Stimulated activated CD8-positive, alpha-beta memory T cell treated with anti-CD3 and anti-CD28 coated beads, Interleukin-4, amount 100 ng/mL, for 48 hours (primary cell): Measurements from ENCODE around the gene LRRK2.
"Not testable (repeated sequence)": the region's sequence is repeated elsewhere in the genome, so short reads cannot be mapped to it uniquely, and the experiment has no call there.

ENCODE experiments used
- DNase-seq: peaks from one replicate; pipeline ENCODE4 v3.0.0-alpha.2; 2020

Gene LRRK2

DNA sequence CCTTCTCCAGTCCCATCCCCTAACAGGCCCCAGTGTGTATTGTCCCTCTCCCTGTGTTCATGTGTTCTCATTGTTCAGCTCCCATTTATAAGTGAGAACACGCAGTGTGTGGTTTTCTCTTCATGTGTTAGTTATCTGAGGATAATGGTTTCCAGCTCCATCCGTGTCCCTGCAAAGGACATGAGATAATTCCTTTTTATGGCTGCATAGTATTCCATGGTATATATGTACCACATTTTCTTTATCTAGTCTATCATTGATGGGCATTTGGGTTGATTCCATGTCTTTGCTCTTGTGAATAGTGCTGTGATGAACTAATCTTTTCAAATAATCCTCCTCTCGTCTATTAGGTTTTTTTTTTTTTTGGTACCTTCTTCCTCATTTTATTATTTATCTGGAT lies 25.9 kb downstream of the LRRK2 start:
- not testable (repeated sequence) for DNase-seq

DNA sequence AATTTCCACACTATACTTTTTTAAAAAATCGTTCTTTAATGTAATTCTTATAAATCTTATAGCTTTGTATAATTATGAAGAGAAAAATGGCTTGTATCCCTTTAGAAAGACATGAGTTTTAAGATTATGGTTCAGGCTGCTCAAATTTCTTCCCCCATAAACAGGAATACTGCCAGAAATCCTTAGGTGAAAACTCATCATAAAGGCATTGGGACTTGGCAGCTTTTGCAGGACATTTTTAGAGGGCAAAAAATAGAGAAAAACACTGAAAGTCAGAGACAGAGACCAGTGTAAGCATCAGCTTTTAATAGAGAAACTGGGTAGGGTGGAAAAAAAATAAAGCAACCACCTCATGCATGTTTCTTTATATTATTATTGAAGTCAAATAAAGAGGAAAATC lies 29.1 kb downstream of the LRRK2 start:
- no peak for DNase-seq

DNA sequence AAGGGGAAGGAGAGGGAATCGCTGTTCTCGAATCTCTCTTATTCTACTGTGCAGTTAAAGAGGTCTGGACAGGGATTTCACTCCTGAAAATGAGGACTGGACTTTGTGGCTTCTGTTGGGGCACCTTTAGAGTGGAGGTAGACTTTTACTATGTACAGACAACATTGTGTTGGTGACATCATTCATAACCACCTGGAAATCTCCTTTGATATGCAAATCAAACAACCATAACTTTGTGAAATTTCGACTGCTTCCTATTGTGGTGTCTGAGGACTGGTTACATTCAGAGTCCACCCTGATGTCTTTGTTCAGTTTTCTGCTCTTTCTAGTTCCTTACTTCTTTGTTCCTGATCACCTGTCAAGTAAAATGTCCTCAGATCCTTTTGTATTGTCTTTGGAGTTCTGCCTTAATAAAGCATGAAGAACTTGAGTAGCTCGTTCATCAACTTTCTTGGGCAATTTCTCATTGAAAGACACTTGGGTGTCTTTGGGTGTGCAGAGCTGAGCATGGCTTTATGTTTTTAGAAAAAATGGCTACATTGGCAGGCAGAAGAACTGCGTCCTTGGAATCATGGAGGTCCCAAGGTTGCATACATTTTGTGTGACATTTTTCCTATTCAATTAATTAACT lies 29.8 kb downstream of the LRRK2 start:
- DNase-seq, result no peak

DNA sequence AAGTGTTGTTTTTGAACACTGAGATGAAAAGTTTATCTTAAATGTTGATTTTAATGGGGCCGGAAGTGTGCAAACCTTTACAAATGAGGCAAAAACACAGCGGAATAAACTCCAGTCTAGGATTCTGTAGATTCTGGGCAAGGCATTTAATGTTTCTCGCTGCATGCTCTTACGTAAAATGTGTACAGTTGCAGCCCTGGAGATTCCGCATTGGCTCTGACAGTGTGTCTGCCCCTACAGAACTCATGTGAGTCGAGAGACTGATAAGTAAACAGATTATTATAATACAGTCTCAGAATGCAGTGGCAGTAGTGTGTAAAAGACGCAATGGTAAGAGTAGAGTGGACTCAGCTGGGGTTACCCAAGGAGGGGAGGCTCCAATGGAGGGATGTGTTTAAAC lies 33.6 kb downstream of the LRRK2 start:
- DNase-seq, result no peak

DNA sequence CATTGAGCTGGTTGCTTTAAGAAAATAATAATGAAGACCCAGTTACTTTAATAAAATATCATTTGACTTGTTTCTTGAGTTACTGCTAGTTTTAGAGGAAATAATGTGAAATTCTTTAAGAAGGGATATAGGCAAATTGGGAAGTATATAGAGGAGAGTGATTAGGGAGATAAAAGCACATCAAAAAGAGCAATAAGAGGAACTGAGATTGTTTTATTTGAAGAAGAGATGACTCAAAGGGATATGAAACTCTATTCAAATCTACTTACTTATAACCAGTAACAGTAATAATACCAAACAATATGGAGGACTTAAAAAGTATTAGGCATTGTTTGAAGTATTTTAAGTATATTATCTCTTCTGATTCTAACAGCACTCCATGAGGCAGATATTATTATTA lies 37.1 kb downstream of the LRRK2 start:
- DNase-seq, result no peak

DNA sequence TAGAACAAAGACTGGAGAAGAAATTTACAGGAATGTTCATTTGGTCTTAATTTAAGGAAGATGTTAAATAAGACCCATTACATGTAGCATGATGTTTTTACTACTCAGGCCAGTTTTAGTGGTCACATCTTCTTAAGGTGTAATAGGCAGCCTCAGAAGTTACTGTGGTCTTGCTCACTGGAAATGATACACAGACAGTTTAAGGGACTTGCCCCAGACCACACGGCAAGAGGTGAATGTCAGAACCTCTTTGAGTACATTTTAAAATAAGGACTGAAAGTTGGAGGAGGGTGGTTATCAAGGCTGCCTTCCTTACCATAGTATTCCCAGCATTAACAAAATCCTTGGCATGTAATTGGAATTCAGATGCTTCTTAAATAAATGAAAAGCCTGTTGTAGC lies 37.9 kb downstream of the LRRK2 start:
- DNase-seq, result no peak

DNA sequence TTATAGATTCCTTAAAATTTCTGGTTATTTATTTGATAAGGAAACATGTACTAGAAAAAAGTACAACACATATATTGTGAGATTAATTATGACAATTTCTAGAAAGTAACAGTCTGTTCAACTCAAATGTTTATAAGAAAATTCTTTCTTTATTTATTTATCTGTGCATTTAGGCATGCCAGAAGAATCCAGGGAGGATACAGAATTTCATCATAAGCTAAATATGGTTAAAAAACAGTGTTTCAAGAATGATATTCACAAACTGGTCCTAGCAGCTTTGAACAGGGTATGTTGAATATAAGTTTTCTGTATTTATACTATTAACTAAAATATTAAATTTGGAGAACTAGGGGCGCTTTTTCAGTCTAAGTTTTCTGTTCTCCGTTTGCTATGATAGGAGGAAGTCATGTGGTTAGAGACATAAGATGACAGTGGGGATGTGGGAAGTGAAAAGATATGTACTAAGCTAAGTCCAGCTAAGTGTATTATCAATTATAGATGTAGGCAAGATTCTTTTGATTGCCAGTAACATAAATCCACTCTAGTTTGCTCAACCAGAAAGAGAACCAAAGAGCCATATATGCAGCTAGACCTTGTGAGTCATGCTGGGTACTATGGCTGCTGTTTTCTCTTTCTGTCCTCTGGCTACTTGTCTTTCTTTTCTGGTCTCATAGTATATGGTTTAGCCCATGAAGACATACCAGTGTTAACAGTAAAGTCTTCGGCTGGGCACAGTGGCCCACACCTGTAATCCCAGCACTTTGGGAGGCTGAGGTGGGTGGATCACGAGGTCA lies 39.0 kb downstream of the LRRK2 start:
- no peak for DNase-seq

DNA sequence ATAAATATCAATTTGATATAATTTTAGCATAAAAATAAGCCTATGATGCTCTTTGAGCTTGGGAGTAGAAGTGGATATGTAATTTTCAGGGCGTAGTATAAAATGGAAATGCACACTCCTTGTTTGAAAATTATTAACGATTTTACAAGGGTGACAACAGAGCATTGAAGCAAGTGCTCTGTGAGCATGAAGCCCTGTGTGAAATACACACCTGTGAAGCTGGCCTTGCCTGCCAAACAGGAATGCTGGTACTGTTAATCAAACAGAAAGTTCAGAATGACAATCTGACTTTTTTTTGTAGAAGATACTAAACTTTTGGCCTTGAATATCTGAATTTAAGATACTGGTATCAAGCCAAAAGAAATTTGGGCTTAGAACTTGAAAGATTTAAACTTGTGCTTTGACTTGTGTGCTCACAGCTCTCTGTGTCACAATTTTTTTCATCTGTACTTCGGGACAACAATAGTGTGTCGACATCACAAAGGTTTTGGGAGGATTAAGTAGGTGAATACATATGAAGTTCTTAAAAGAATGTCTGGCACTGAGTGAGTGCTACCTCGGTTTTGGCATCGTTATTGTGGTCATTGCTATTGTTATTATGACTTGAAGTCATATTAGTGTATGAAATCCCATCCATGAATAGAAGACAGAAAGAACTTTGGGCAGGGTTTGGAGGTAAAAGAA lies 47.3 kb downstream of the LRRK2 start:
- DNase-seq, result no peak

DNA sequence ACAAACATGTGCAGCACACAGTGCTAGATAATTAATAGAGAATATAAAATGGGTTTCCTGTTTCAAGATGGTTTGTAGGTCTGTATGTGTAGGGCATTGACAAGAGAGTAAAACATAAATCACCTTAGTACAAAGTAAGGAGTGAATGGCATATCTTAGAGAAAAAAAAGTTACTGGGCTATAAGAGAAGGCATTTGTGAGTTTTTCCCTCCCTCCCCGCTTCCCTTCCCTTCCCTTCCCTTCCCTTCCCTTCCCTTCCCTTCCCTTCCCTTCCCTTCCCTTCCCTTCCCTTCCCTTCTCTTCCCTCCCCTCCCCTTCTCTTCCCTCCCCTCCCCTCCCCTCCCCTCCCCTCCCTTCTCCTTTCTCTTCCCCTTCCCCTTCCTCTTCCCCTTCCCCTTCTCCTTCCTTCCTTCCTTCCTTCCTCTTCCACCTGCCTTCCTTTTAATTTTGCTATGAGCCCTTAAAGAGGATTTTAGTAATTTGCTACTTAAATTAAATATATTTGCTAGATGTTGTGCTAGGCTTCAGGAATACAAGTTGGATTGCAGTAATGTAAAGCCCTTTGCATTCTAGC lies 57.1 kb downstream of the LRRK2 start:
- no peak for DNase-seq

DNA sequence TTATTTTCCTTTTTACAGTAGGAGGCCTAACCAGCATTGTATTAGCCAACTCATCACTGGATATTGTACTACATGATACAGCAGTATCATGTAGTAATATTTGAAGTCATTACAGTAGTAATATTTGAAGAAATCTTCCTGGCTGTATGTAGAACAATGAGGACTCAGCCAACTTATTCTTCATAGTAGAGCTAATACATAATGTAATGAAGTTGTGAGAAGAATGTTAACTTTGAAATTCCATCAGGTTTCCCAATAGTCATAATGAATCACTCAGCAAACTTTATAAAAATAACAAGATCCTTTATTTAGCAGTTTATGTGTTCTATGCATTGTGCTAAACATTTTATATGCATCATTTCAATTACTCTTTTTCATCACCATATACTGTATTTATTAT lies 61.8 kb downstream of the LRRK2 start:
- no peak for DNase-seq

DNA sequence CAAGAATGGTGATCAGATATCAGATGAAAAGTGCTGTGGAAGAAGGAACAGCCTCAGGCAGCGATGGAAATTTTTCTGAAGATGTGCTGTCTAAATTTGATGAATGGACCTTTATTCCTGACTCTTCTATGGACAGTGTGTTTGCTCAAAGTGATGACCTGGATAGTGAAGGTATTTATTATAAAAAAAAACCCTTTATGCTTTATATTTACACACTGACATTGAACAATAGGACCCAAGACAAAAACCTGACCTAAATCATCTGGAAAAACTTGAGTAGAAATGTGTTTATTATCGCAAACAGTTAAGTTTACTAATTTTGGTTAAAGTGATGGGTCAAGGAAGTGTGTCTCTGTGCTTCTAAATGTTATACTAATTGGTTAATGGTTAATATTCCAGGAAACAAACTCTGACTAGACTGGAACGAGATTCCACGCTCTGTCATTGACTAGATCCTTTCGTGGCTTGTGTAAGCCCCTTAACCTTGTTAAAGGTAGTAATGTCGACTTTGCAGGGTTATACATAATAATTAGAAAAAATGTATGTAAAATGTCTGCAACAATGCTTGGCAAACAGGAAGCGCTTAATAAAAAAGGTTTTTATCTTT lies 62.7 kb downstream of the LRRK2 start:
- DNase-seq, result no peak

DNA sequence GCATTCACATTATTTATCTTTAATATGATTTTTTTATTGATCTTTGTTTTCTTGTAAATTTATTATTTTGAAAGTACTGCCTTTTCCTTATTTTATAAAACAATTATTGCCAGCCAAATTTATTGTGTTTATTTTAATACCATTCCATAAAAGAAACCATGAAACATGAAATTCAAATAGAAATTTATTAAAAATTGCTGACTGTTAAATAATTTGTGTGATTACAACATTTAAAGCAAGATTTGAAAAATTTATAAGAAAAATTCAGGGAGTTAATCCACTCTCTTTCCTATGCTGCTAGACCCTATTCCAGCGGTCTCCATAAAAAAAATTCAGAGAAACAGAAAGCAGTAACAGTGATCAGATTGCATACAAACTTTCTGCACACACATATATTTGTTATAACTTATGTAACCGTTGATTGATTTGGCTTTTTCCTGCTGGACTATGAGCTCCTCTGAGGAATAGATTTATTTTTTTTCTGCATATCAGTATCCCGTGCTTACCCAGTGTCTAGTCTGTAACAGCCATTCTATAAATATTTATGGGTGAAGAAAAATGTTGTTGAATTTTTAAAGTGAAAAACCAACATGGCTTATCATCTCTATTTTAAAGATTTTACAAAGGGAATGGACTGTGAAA lies 68.1 kb downstream of the LRRK2 start:
- no peak for DNase-seq

DNA sequence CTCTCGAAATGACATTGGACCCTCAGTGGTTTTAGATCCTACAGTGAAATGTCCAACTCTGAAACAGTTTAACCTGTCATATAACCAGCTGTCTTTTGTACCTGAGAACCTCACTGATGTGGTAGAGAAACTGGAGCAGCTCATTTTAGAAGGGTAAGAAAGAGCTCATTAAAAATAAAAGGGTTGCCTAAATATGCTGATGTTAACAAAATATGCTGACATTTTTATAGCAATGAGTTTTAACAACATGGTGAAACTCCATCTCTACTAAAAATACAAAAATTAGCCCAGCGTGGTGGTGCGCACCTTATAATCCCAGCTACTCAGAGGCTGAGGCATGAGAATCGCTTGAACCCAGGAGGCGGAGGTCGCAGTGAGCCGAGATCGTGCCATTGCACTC lies 73.5 kb downstream of the LRRK2 start:
- DNase-seq, result no peak

DNA sequence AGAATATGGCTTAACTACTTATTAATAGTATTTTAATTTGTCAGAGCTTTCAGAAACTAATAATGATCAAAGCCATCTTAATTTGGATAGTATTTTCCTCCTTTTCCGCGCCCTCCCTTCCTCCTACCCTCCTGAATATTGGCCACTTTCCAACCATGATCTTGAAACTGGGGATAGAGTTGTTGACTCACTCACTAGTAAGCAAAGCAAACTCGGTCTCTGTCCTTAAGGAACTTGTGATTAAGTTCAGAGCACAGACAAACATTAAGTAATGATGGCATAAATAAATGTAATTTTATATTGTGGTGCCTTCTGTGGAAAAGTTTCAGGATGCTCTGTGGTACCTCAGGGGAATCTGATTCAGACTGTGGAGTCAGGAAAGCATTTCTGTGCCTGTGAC lies 75.7 kb downstream of the LRRK2 start:
- no peak for DNase-seq

DNA sequence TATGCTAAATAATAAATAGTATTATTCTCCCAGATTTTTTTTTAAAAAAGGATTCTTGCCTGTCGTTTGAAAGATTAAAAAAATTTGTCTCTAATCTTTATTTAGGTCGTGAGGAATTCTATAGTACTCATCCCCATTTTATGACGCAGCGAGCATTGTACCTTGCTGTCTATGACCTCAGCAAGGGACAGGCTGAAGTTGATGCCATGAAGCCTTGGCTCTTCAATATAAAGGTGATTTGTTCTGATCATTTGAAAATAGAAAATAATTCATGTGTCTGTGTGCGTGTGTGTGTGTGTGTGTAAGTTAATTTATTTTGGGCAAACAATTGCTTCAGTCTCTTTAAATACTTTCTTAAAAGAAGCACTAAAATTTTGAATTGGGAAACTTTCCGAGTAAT lies 84.2 kb downstream of the LRRK2 start:
- no peak for DNase-seq

DNA sequence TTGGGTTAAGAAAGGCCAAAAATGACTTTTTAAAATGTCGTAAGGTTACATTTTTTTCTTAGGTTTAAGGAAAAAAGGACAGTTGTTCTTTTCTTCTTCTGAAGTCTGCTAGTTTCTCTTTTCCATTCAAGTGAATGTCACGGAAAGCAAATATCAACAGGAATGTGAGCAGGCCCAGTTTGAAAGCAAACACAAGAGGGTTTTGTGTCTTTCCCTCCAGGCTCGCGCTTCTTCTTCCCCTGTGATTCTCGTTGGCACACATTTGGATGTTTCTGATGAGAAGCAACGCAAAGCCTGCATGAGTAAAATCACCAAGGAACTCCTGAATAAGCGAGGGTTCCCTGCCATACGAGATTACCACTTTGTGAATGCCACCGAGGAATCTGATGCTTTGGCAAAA lies 85.4 kb downstream of the LRRK2 start:
- DNase-seq, result no peak

DNA sequence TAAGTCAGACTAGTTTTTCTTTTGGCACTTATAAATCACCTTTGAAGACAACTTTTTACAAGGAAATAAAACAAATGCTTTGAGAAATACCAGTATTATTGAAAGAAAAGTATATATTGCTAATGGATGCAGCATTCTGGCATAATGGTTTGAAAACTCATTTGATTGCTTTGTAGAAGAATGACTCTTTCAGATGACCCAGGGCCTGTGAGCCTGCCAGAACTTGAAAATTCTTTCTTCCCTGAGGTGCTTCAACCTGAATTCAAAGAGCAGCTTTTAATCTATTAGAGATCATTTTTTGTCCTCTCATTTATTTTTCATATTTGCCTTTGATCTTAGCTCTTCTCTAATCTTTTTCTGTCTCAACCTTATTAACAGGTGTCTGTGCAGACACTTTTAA lies 87.4 kb downstream of the LRRK2 start:
- DNase-seq, result no peak

DNA sequence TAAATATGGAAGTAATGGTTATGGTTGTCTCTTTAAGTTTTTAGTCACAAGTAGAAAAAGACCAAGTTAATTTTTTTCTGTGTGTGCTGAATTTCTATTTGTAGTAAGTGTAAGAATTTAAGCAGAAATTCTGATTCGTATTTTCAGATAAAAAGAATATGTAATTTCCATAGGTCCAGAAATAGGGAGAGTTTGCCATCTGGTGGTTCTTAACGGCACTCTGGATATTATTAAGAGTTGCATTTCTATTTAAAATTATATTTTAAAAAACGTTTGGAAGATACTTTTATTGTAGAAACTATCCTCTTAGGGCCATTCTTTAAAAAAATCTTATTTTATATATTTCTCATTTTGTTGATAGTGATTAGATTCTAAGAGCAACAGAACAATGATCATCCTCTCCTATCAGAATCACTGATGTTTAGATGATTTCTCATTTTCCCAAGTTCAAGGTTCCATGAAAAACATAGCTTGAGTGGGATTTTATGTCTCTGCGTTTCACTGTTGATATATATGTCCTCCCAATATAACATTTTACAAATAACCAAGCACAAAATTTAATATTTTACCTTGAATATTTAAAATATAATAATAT lies 88.3 kb downstream of the LRRK2 start:
- no peak for DNase-seq

DNA sequence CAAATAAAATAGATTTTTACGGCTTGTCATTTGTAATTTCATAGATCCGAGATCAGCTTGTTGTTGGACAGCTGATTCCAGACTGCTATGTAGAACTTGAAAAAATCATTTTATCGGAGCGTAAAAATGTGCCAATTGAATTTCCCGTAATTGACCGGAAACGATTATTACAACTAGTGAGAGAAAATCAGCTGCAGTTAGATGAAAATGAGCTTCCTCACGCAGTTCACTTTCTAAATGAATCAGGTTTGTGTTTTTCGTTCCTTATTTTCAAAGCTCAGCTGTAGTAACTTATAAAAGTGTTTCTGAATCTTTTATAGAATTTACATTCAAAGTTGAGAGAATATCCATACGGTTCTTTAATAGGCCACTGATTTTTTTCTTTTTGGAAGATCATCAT lies 89.1 kb downstream of the LRRK2 start:
- DNase-seq, result no peak

DNA sequence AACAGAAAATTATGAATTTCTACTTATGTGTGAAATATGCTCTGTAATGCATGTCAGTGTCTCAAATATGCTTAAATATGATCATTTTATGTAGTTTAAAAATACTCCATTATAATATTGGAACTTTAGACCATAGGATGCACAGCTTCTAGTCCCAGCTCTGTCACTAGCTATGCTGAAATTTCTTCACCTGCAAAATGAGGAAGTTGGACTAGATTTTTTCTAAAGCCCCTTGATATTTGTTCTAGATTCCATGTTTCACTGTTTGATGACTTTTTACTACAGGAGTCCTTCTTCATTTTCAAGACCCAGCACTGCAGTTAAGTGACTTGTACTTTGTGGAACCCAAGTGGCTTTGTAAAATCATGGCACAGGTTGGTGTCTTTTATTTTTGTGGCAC lies 90.1 kb downstream of the LRRK2 start:
- DNase-seq, result no peak

DNA sequence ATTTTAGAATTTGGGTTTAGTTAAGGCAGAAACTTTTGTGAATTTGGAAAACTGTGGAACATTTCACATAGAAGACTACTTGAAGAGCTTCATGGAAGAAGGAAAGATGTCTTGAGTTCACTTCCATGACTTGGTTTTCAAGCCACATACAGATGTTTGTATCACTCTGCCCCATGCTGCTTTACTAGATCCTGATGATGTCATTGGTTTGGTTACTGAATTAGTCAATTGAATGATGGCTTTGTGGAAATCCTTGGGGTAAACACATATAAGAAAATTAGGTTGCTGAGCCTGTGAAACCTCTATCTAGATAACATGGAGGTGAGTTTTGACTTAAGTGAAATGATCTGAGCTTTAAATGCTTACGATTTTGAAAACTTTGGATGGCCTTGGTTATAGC lies 90.6 kb downstream of the LRRK2 start:
- DNase-seq, result no peak

DNA sequence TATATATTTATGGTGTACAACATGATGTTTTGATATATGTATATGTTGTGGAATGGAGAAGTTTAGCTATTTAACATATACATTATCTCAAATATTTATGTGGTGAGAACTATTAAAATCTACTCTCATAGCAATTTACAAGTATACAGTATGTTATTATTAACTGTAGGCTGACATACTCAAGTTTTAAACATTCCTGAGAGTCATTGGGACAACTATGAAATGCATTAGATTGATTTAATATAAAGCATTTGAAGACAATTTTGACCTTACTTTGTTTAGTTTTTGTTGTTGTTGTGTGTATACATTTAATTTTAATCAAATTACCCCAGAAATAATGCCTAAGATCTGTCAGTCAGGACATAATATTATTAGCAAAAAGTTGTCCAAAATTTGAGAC lies 99.5 kb downstream of the LRRK2 start:
- no peak for DNase-seq
